ENCODE results near the gene SCUBE2.

SCUBE2 gene

DNA sequence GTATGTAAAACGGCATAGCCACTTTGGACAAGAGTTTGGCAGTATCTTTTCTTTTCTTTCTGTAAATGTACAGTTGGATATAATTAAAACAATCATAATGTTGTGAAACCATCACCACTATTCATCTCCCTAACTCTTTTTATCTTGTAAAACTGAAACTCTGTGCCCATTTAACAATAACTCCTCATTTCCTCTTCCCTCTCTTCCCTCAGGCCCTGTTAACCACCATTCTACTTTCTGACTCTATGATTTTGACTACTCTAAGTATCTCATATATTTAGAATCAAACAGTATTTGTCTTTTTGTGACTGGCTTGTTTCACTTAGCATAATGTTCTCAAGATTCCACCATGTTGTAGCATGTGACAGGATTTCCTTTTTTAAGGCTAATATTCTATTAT, 10.2 kb downstream of the SCUBE2 start:
- H3K4me3 ChIP-seq (ENCODE audit: low read depth, low read length) = no peak overlapping the region
- DNase-seq (ENCODE audit: low read depth) = no peak
- TF ChIP-seq, protein P1, sequence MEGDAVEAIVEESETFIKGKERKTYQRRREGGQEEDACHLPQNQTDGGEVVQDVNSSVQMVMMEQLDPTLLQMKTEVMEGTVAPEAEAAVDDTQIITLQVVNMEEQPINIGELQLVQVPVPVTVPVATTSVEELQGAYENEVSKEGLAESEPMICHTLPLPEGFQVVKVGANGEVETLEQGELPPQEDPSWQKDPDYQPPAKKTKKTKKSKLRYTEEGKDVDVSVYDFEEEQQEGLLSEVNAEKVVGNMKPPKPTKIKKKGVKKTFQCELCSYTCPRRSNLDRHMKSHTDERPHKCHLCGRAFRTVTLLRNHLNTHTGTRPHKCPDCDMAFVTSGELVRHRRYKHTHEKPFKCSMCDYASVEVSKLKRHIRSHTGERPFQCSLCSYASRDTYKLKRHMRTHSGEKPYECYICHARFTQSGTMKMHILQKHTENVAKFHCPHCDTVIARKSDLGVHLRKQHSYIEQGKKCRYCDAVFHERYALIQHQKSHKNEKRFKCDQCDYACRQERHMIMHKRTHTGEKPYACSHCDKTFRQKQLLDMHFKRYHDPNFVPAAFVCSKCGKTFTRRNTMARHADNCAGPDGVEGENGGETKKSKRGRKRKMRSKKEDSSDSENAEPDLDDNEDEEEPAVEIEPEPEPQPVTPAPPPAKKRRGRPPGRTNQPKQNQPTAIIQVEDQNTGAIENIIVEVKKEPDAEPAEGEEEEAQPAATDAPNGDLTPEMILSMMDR (conservative IDR thresholded peaks at IDR 0.05; ENCODE audit: low read depth, low read length) = no peak

DNA sequence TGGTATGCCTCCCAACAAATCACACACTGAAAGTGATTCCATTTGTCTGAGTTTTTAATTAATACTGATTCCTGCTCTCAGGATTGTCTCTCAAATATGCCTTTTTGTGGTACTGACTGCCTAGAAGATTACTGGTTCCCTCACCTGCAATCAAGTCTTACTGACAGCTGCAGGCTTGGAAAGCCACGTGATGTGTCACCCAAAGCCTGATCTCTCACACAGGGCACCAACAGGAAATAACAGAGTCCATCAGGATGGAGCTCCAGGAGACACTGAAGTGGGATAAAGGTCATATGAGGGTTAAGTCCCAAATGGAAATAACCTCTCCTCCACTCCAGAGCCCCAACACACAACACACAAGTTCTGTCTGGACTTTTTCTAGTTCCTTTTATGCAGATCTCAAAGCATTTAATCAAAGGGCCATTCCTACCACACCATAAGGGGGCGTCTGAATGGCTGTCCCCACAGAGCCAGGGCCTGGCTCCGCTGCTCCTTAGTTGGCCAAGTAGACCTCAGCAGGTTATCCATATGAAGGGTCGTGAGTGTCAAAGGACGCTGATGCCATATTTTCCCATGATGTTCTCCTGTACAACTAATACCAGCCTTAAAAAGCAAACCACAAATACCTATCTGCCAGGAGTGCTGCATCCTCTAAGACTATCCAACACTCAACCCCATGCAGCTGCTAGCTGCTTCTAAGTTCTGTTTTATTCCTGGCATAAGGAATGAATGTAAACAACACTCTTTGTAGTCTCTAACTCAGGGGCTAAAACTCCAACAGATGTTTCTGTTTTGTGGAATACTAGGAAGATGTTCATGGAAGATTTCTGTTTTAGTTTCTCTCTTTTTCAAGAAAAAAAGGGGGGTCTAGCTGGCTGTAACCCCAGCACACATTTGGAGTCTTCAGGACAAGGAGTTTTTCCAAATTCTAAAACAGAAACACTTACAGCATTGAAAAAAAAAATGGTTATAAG, 13.0 kb downstream of the SCUBE2 start:
- no peak for DNase-seq (ENCODE audit: low read depth)

DNA sequence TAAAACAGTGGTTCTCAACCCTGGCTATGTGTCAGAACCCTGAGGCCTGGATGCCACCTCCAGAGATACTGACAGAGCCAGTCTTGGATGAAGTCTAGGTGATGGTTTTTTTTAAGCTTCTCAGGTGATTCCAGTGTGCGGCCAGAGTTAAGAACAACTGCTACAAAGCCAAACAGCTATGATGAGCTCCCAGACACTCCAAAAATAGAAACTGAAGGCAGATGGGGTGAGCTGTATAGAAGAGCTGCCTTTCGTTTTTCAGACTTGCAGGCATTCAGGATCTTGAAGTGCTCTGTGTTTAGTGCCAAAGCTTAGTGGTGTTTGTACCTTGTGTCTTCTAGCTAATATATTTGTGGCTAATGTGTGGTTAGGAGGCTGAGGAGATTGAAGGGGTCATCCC, 14.2 kb downstream of the SCUBE2 start:
- TF ChIP-seq, protein P1 (conservative IDR thresholded peaks at IDR 0.05; ENCODE audit: low read depth, low read length) = no peak
- DNase-seq (ENCODE audit: low read depth) = no peak
- H3K4me3 ChIP-seq (ENCODE audit: low read depth, low read length) = no peak overlapping the region

More for the DNA sequence above, 13.0 kb downstream of the SCUBE2 start:
- no peak overlapping the region for H3K4me3 ChIP-seq (ENCODE audit: low read depth, low read length)
- TF ChIP-seq, protein P1 (conservative IDR thresholded peaks at IDR 0.05; ENCODE audit: low read depth, low read length) = peak; percentile 5

DNA sequence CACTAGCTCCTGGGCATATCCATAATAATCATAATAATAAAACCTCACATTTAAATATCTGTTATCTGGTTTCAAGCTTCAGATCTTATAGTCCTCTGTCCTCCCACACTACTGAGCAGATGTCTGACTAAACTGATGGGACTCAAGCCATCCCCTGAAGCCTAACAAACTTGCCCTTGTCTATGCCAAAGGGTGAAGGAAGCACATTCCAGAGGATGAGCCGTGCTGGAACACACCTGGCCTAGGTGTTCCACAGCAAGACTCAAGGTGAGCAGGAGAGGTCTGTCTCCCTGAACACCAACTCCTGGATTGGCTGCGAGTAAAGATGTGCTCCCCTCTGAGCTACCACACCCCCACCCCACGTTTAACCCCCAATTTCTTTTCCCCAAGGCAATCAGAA, 14.7 kb downstream of the SCUBE2 start:
- no peak for DNase-seq (ENCODE audit: low read depth)

DNA sequence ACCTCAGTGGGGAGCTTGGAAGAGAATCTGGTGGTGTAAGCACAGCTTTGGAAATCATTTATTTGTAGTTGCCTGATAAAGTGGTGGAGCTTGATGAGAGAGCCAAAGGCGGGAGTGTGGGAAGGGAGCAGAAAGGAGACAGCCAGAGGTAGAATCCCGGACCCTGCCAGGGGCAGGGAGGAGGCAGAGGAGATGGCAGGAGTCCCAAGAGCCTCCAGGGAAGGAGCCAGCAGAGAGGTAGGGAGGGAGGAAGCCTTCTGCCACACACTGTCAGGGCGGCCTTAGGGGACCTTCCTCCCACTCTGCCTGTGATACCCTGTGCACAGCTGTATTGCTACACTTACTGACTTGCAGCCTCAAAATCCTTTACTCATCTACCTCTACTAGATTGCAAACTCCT, 15.4 kb downstream of the SCUBE2 start:
- H3K4me3 ChIP-seq (ENCODE audit: low read depth, low read length) = no peak overlapping the region
- TF ChIP-seq, protein P1 (conservative IDR thresholded peaks at IDR 0.05; ENCODE audit: low read depth, low read length) = no peak
- DNase-seq (ENCODE audit: low read depth) = no peak

More for the DNA sequence above, 14.7 kb downstream of the SCUBE2 start:
- TF ChIP-seq, protein P1 (conservative IDR thresholded peaks at IDR 0.05; ENCODE audit: low read depth, low read length) = no peak
- H3K4me3 ChIP-seq (ENCODE audit: low read depth, low read length) = no peak overlapping the region

DNA sequence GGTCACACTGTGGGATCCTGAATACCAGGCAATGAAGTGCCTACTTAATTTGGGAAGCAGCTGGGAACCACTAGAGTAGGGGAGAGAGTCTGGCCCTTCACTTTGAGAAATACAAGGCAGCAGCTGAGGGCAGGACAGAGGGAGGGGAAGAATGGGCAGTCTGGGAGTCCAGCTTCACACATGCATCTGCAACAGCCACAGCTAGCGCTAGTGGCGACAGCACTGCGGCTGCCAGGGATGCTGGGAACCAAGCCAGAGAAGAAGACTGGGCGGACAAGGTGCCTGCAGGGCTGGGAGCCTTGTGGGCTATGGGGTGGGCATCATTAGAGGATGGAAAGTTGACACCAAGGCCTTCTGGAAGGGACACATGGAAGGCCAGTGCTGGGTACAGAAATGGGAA, 15.8 kb downstream of the SCUBE2 start:
- DNase-seq (ENCODE audit: low read depth) = no peak
- TF ChIP-seq, protein P1 (conservative IDR thresholded peaks at IDR 0.05; ENCODE audit: low read depth, low read length) = no peak

More for the DNA sequence above, 15.8 kb downstream of the SCUBE2 start:
- H3K4me3 ChIP-seq (ENCODE audit: low read depth, low read length) = no peak overlapping the region
